K562 (cell line): ENCODE results near the gene PRKRIP1. TPM values are rescaled to one million over a fixed set of nuclear protein-coding genes. Genes with fewer than 3 reads are reported as not detected.

Experiments used
- ATAC-seq: fragments of 200-7000 bp; cut with Tn5 transposase; 3 replicates; pipeline ENCODE4 v1.9.1; 2020; ENCODE audit warnings: moderate library complexity
- BruUV-seq: library from RNA; stranded (reverse); fragments of 400-500 nt; replicated peaks from 2 replicates; lab custom pipeline; 2021; lab: Mats Ljungman, UMichigan
- CTCF ChIA-PET: fragments of 300-600 bp; formaldehyde crosslinking; extraction: SDS; loops from one replicate; lab custom pipeline; 2021; ENCODE audit warnings: low intra/inter-chr PET ratio; lab: Yijun Ruan, JAX
- POLR2A ChIA-PET: fragments of 300-600, 350-650 bp; sonication (Branson Sonifier 250); formaldehyde crosslinking; extraction: SDS; loops from one replicate; lab custom pipeline; 2021; ENCODE audit warnings: antibody characterized with exemption, inconsistent platforms; lab: Yijun Ruan, JAX
- DNase-seq, 4 experiments: peaks; one replicate each; pipeline versions ENCODE4 v3.0.0 to v3.0.0-alpha.2; 2011 to 2018; ENCODE audit warnings: low spot score in 3 of 4, mixed read lengths in 3 of 4; ENCODE audit errors: extremely low read depth in 1 of 4
- FAIRE-seq: peaks from 2 replicates; lab custom pipeline; 2011; peaks lifted over from hg19 to GRCh38; lab: Jason Lieb, UNC
- H2AFZ ChIP-seq: 2 replicates; pipeline ENCODE4 v1.6.0; 2011; ENCODE audit warnings: low read depth, low read length, control low read depth, inconsistent platforms
- H3K27ac ChIP-seq: fragments of 200-600 bp; 3 replicates; pipeline ENCODE4 v1.8.0; 2011; ENCODE audit warnings: low read depth, mild to moderate bottlenecking, control low read depth, inconsistent platforms, low read length, moderate library complexity, mixed read lengths; ENCODE audit errors: extremely low read depth
- H3K27me3 ChIP-seq, 2 experiments: fragments of 300-600 bp in 1 of 2; 2 replicates in 1 of 2; 3 replicates in 1 of 2; pipeline versions ENCODE4 v1.6.0 to v1.8.0; 2011; ENCODE audit warnings: inconsistent platforms in 2 of 2, low read length in 2 of 2, mild to moderate bottlenecking in 1 of 2, mixed read lengths in 1 of 2, moderate library complexity in 1 of 2; ENCODE audit not compliant: control insufficient read depth in 2 of 2, insufficient read depth in 2 of 2
- H3K36me3 ChIP-seq: fragments of 300-600 bp; 3 replicates; pipeline ENCODE4 v1.8.0; 2011; ENCODE audit warnings: mild to moderate bottlenecking, low read length, inconsistent platforms; ENCODE audit not compliant: control insufficient read depth, insufficient read depth
- H3K4me1 ChIP-seq, 2 experiments: fragments of 200-600 bp in 1 of 2; replicated peaks in 1 of 2; 2 replicates in 1 of 2; 3 replicates in 1 of 2; pipeline versions ENCODE4 v1.5.1 to v1.8.0; 2011; ENCODE audit warnings: inconsistent platforms in 2 of 2, low read length in 2 of 2, mild to moderate bottlenecking in 1 of 2, mixed read lengths in 1 of 2, moderate library complexity in 1 of 2; ENCODE audit not compliant: control insufficient read depth in 2 of 2, insufficient read depth in 2 of 2
- H3K4me2 ChIP-seq: 2 replicates; pipeline ENCODE4 v1.6.1; 2011; ENCODE audit warnings: low read length, control low read depth, inconsistent platforms, mixed read lengths; ENCODE audit not compliant: insufficient read depth
- H3K4me3 ChIP-seq: fragments of 200-600 bp; sonication (generic), shearing (Covaris generic); 2 replicates; pipeline ENCODE4 v1.5.1; 2016; ENCODE audit warnings: control low read depth, inconsistent platforms
- H3K79me2 ChIP-seq: fragments of 200-600 bp; 3 replicates; pipeline ENCODE4 v1.8.0; 2011; ENCODE audit warnings: low read length, inconsistent platforms; ENCODE audit not compliant: control insufficient read depth, insufficient read depth
- H3K9ac ChIP-seq, 2 experiments: 2 replicates each; pipeline versions ENCODE4 v1.6.0 to v1.6.1; 2011; ENCODE audit warnings: low read depth in 2 of 2, low read length in 2 of 2, control low read depth in 1 of 2, inconsistent platforms in 1 of 2, mild to moderate bottlenecking in 1 of 2, mixed read lengths in 1 of 2; ENCODE audit not compliant: insufficient read depth in 1 of 2
- H3K9me1 ChIP-seq: one replicate; pipeline ENCODE4 v1.6.0; 2011; ENCODE audit warnings: inconsistent platforms, mild to moderate bottlenecking, low read length, moderate library complexity; ENCODE audit not compliant: control insufficient read depth, insufficient read depth
- H3K9me3 ChIP-seq: replicated peaks from 2 replicates; pipeline ENCODE4 v1.5.1; 2011; ENCODE audit warnings: low read depth, low read length, inconsistent platforms; ENCODE audit not compliant: control insufficient read depth, insufficient read depth
- H4K20me1 ChIP-seq: replicated peaks from 2 replicates; pipeline ENCODE4 v1.6.1; 2011; ENCODE audit warnings: low read length, inconsistent platforms, mixed read lengths; ENCODE audit not compliant: control insufficient read depth, insufficient read depth
- CAMTA2 ChIP-seq: fragments of 250-450 bp; sonication (Bioruptor Pico); conservative IDR thresholded peaks from 2 replicates; pipeline ENCODE4 v1.5.1; 2022
- CBFB ChIP-seq: sonication (generic); formaldehyde crosslinking; IDR thresholded peaks from 2 replicates; pipeline ENCODE4 v1.4.0; 2020; ENCODE audit warnings: mild to moderate bottlenecking, missing genetic modification reagents
- CHD2 ChIP-seq: IDR thresholded peaks from 2 replicates; pipeline ENCODE4 v1.6.1; 2011; ENCODE audit warnings: low read depth, low read length
- IRF2 ChIP-seq: sonication (generic); formaldehyde crosslinking; IDR thresholded peaks from 2 replicates; pipeline ENCODE4 v1.8.1; 2022; ENCODE audit warnings: mild to moderate bottlenecking, missing genetic modification reagents
- POLR3A ChIP-seq: IDR thresholded peaks from 2 replicates; pipeline ENCODE4 v1.6.1; 2011; ENCODE audit warnings: borderline replicate concordance, mild to moderate bottlenecking, moderate library complexity; ENCODE audit not compliant: insufficient read length, insufficient read depth; ENCODE audit errors: extremely low read depth
- SOX6 ChIP-seq: fragments of 450-650 bp; IDR thresholded peaks from 2 replicates; pipeline ENCODE4 v1.6.1; 2014; ENCODE audit warnings: mild to moderate bottlenecking
- STAT5A ChIP-seq: IDR thresholded peaks from 2 replicates; pipeline ENCODE4 v1.6.1; 2012; ENCODE audit warnings: low read length, inconsistent platforms, borderline replicate concordance
- TBP ChIP-seq: optimal IDR thresholded peaks from 2 replicates; pipeline ENCODE3; 2011; ENCODE audit warnings: low read depth, low read length, improper control_type of control experiment
- ZNF384 ChIP-seq: IDR thresholded peaks from 2 replicates; pipeline ENCODE4 v1.6.1; 2012; ENCODE audit warnings: low read depth, low read length, improper control_type of control experiment
- WGBS: fragments of 100-300 bp; shearing (Covaris generic); methylation state at CpG from one replicate; pipeline ENCODE4 v1.1.6; 2016; ENCODE audit warnings: low coverage, mixed read lengths; ENCODE audit not compliant: insufficient coverage; ENCODE audit errors: missing lambda C conversion rate; 5-methylcytosine and 5-hydroxymethylcytosine counted together
- in situ Hi-C: fragments of 300-500 bp; cut with MboI; formaldehyde crosslinking; loops from 4 replicates; pipeline ENCODE4 v1.15.0; 2018; ENCODE audit warnings: inconsistent platforms, mixed read lengths
- intact Hi-C: fragments of 100-400 bp; cut with micrococcal nuclease; formaldehyde crosslinking; loops from 2 replicates; pipeline ENCODE4 v1.14.2; 2022
- polyA plus RNA-seq, 8 experiments: library from polyadenylated mRNA; depleted of rRNA in 4 of 8; stranded (reverse) in 5 of 8; unstranded in 3 of 8; fragments of >200 nt; fragmentation: Nextera tagmentation in 2 of 8; fragmentation: Illumina TruSeq in 1 of 8; extraction: Ambion mirVana in 2 of 8; extraction: Trizol in 1 of 8; gene quantifications; 2 replicates each; pipeline versions ENCODE4 v1.2.1 to v1.2.3, GENCODE V29; 2011 to 2014; ENCODE audit warnings: inconsistent platforms in 1 of 8, missing spikeins in 1 of 8
- total RNA-seq, 7 experiments: library from RNA; depleted of rRNA in 6 of 7; stranded (reverse); fragments of >200 nt in 6 of 7; fragmentation: Illumina TruSeq in 2 of 7; extraction: Trizol in 2 of 7; gene quantifications; 2 replicates each; pipeline versions ENCODE4 v1.2.1 to v1.2.3, GENCODE V29; 2011 to 2021; ENCODE audit warnings: low replicate concordance in 1 of 7

PRKRIP1 gene
- total and polyA plus RNA-seq, 9 of the 15 experiments (the other 6 are each of a cell fraction or from before 2014, with no cell fraction given), result 14.9 to 52.1 (median 19.8) TPM

GRCh38 chr7:102464577-102465280 lies 68.6 kb downstream of the PRKRIP1 start, which contains the start of the genes ALKBH4 and LRWD1 (continued):
- TF ChIP-seq POLR3A (no peak), SOX6 (peak; percentile 27; the same call in 1 of the 2 replicates), CAMTA2 (CRISPR knock-in tag) (peak; percentile 85; the same call in 1 of the 2 replicates), ZNF384 (no peak), STAT5A (peak; percentile 37; the same call in 1 of the 2 replicates), IRF2 (CRISPR knock-in tag) (no peak)

- TF ChIP-seq CHD2, result no peak
- no peak for TF ChIP-seq TBP
- TF ChIP-seq CBFB, result 0 out of 2 replicates have a peak, but pooled peaks have one; percentile 30
- TF ChIP-seq, all 486 proteins: peak for 1
- intact Hi-C loops (no loop called here), in situ Hi-C loops (loop anchor here (25.0 kb wide), 2 partner anchors 96 to 196 kb away; partner anchors contain the start of genes POLR2J2, POLR2J3, SPDYE2 and SPDYE2B)
- no TSS peak for BruUV-seq
- peak overlapping the region; percentile 96; a peak in 3 of 4 replicates for H3K9ac ChIP-seq
- peak overlapping the region; percentile 95 for H3K4me2 ChIP-seq
- H3K4me1 ChIP-seq, result peaks cover 11 to 61% of the 10 kb centered on the region in 2 experiments; a peak in 3 of 5 replicates
- H3K27me3 ChIP-seq, result no peaks in the 10 kb centered on the region
- CTCF ChIA-PET, result interaction anchor here (1.4 kb wide), 1 partner anchor 54 kb away, joined by 4 read pairs; no protein-coding TSS in a partner anchor
- DNase-seq, result no peak
- H3K36me3 ChIP-seq, result peaks cover 46% of the 10 kb centered on the region; the same call in 2 of the 3 replicates
- peaks cover 42% of the 10 kb centered on the region for H3K79me2 ChIP-seq
- H4K20me1 ChIP-seq, result no peaks in the 10 kb centered on the region
- H3K27ac ChIP-seq, result no peak overlapping the region
- H3K4me3 ChIP-seq, result peak overlapping the region; percentile 93; the same call in 1 of the 2 replicates
- POLR2A ChIA-PET, result no interaction called here
- H3K9me1 ChIP-seq, result peaks cover 5% of the 10 kb centered on the region
- no peak overlapping the region for H2AFZ ChIP-seq
- no peak for FAIRE-seq
- WGBS, result 92% methylated on average over 7 of the region's 7 CpGs
- no peak for ATAC-seq
- H3K9me3 ChIP-seq, result no peaks in the 10 kb centered on the region
Observed at GRCh38 chr7:102466097-102466496, 69.9 kb downstream of the PRKRIP1 start.
